H9 (cell line): ENCODE results near the gene CKM. TPM values are rescaled to one million over a fixed set of nuclear protein-coding genes. Genes with fewer than 3 reads are reported as not detected.

ENCODE experiments used
- DNase-seq: peaks from one replicate; pipeline ENCODE4 v3.0.0-alpha.2; 2017
- H2AFZ ChIP-seq: one replicate; pipeline ENCODE4 v1.6.1; 2013; ENCODE audit warnings: mild to moderate bottlenecking, low read length, control low read depth, moderate library complexity
- H2AK5ac ChIP-seq: 2 replicates; pipeline ENCODE4 v1.6.1; 2013; ENCODE audit warnings: low read length, control low read depth, mixed read lengths; ENCODE audit not compliant: insufficient read length
- H2BK120ac ChIP-seq: one replicate; pipeline ENCODE4 v1.6.1; 2013; ENCODE audit warnings: low read depth, mild to moderate bottlenecking, low read length, control low read depth, inconsistent platforms; ENCODE audit not compliant: poor library complexity, severe bottlenecking
- H2BK12ac ChIP-seq: 2 replicates; pipeline ENCODE4 v1.6.1; 2013; ENCODE audit warnings: low read length, control low read depth, mixed read lengths, low read depth; ENCODE audit not compliant: insufficient read length
- H2BK15ac ChIP-seq: 2 replicates; pipeline ENCODE4 v1.6.1; 2013; ENCODE audit warnings: low read depth, low read length, control low read depth
- H2BK20ac ChIP-seq: one replicate; pipeline ENCODE4 v1.6.1; 2013; ENCODE audit warnings: low read depth, mild to moderate bottlenecking, low read length, control low read depth, inconsistent platforms; ENCODE audit not compliant: poor library complexity, severe bottlenecking
- H2BK5ac ChIP-seq: 2 replicates; pipeline ENCODE4 v1.6.1; 2013; ENCODE audit warnings: low read length, control low read depth, mixed read lengths; ENCODE audit not compliant: insufficient read length
- H3K14ac ChIP-seq: 2 replicates; pipeline ENCODE4 v1.6.1; 2013; ENCODE audit warnings: low read length, control low read depth; ENCODE audit not compliant: insufficient read depth
- H3K18ac ChIP-seq: 2 replicates; pipeline ENCODE4 v1.6.1; 2013; ENCODE audit warnings: low read depth, mild to moderate bottlenecking, mixed read lengths, low read length, control low read depth; ENCODE audit not compliant: insufficient read length
- H3K23ac ChIP-seq: 2 replicates; pipeline ENCODE4 v1.6.1; 2013; ENCODE audit warnings: low read length, control low read depth, mixed read lengths, low read depth; ENCODE audit not compliant: insufficient read length
- H3K23me2 ChIP-seq: 2 replicates; pipeline ENCODE4 v1.6.1; 2013; ENCODE audit warnings: low read depth, mild to moderate bottlenecking, mixed read lengths, low read length, control low read depth; ENCODE audit not compliant: insufficient read length, poor library complexity, severe bottlenecking
- H3K27ac ChIP-seq: 2 replicates; pipeline ENCODE4 v1.5.1; 2013; ENCODE audit warnings: low read length, control low read depth, mixed read lengths, low read depth; ENCODE audit not compliant: insufficient read length
- H3K27me3 ChIP-seq: 2 replicates; pipeline ENCODE4 v1.6.1; 2013; ENCODE audit warnings: low read length, control low read depth, inconsistent platforms; ENCODE audit not compliant: insufficient read depth
- H3K4ac ChIP-seq: 2 replicates; pipeline ENCODE4 v1.6.1; 2013; ENCODE audit warnings: low read depth, mild to moderate bottlenecking, control low read depth, inconsistent platforms, low read length, moderate library complexity
- H3K4me1 ChIP-seq: 2 replicates; pipeline ENCODE4 v1.6.1; 2013; ENCODE audit warnings: low read length, control low read depth, inconsistent platforms; ENCODE audit not compliant: insufficient read depth
- H3K4me2 ChIP-seq: 2 replicates; pipeline ENCODE4 v1.6.1; 2013; ENCODE audit warnings: low read length, control low read depth, mixed read lengths; ENCODE audit not compliant: insufficient read length, insufficient read depth
- H3K56ac ChIP-seq: 2 replicates; pipeline ENCODE4 v1.6.1; 2013; ENCODE audit warnings: low read depth, mild to moderate bottlenecking, mixed read lengths, low read length, control low read depth; ENCODE audit not compliant: insufficient read length
- H3K79me1 ChIP-seq: 2 replicates; pipeline ENCODE4 v1.6.1; 2013; ENCODE audit warnings: low read depth, mild to moderate bottlenecking, moderate library complexity, low read length, control low read depth, inconsistent platforms; ENCODE audit not compliant: insufficient read depth, poor library complexity, severe bottlenecking
- H3K79me2 ChIP-seq: 2 replicates; pipeline ENCODE4 v1.6.1; 2013; ENCODE audit warnings: low read length, control low read depth, inconsistent platforms; ENCODE audit not compliant: insufficient read depth
- H3K9ac ChIP-seq: 2 replicates; pipeline ENCODE4 v1.6.1; 2013; ENCODE audit warnings: low read length, control low read depth, mixed read lengths; ENCODE audit not compliant: insufficient read length; ENCODE audit errors: extremely low read depth
- H3K9me3 ChIP-seq: one replicate; pipeline ENCODE4 v1.6.1; 2013; ENCODE audit warnings: low read depth, low read length, inconsistent platforms; ENCODE audit not compliant: control insufficient read depth
- H3T11ph ChIP-seq: one replicate; pipeline ENCODE4 v1.6.1; 2013; ENCODE audit warnings: mild to moderate bottlenecking, low read length, control low read depth, inconsistent platforms
- H4K20me1 ChIP-seq: one replicate; pipeline ENCODE4 v1.6.1; 2013; ENCODE audit not compliant: control insufficient read depth, insufficient read length, insufficient read depth
- H4K5ac ChIP-seq: 2 replicates; pipeline ENCODE4 v1.6.1; 2013; ENCODE audit warnings: low read depth, mild to moderate bottlenecking, mixed read lengths, low read length, control low read depth; ENCODE audit not compliant: insufficient read length
- H4K8ac ChIP-seq: replicated peaks from 2 replicates; pipeline ENCODE4 v1.6.1; 2013; ENCODE audit warnings: low read length, control low read depth, mixed read lengths, low read depth; ENCODE audit not compliant: insufficient read length
- H4K91ac ChIP-seq: 2 replicates; pipeline ENCODE4 v1.6.1; 2013; ENCODE audit warnings: low read depth, mild to moderate bottlenecking, moderate library complexity, mixed read lengths, low read length, control low read depth; ENCODE audit not compliant: insufficient read length
- H3K27ac Mint-ChIP-seq, 3 experiments: 2 replicates in 2 of 3; 3 replicates in 1 of 3; pipeline ENCODE4 v1.8.0; 2020 to 2021; ENCODE audit warnings: mixed read lengths in 3 of 3, mild to moderate bottlenecking in 1 of 3, moderate library complexity in 1 of 3
- H3K27me3 Mint-ChIP-seq: 2 replicates; pipeline ENCODE4 v1.8.0; 2021; ENCODE audit warnings: low read depth, mild to moderate bottlenecking, moderate library complexity, mixed read lengths
- H3K36me3 Mint-ChIP-seq, 3 experiments: 2 replicates in 2 of 3; 3 replicates in 1 of 3; pipeline ENCODE4 v1.8.0; 2020 to 2021; ENCODE audit warnings: low read depth in 3 of 3, mixed read lengths in 3 of 3; ENCODE audit not compliant: insufficient read depth in 1 of 3
- H3K4me1 Mint-ChIP-seq, 2 experiments: 2 replicates each; pipeline ENCODE4 v1.8.0; 2020; ENCODE audit warnings: mixed read lengths in 2 of 2
- H3K4me3 Mint-ChIP-seq, 2 experiments: 2 replicates in 1 of 2; 3 replicates in 1 of 2; pipeline ENCODE4 v1.8.0; 2020 to 2021; ENCODE audit warnings: mild to moderate bottlenecking in 2 of 2, mixed read lengths in 2 of 2, moderate library complexity in 1 of 2
- H3K9me3 Mint-ChIP-seq, 2 experiments: 2 replicates in 1 of 2; 3 replicates in 1 of 2; pipeline ENCODE4 v1.8.0; 2020; ENCODE audit warnings: mild to moderate bottlenecking in 2 of 2, mixed read lengths in 2 of 2, moderate library complexity in 1 of 2
- WGBS: extraction: QIAGEN DNeasy Blood & Tissue Kit; methylation state at CpG from one replicate; pipeline ENCODE4 v1.1.7; 2013; ENCODE audit warnings: missing lambda C conversion rate, low lambda C conversion rate, mixed read lengths; ENCODE audit not compliant: insufficient read length; ENCODE audit errors: extremely low coverage; 5-methylcytosine and 5-hydroxymethylcytosine counted together
- long read RNA-seq: library from polyadenylated mRNA; unstranded; transcript quantifications from one replicate; pipeline ENCODE4 v2.0.0, GENCODE V29; 2020
- total RNA-seq: library from RNA; stranded (reverse); gene quantifications from 2 replicates; pipeline ENCODE4 v1.2.1, GENCODE V29; 2021
- TF ChIP-seq, protein P1 (sequence below): fragments of 200-600 bp; sonication (generic); conservative IDR thresholded peaks from 3 replicates; pipeline ENCODE4 v1.8.0; 2021; ENCODE audit warnings: antibody characterized with exemption, mild to moderate bottlenecking

The CKM gene
- total RNA-seq, result 0.13 TPM in 1 of 2 replicates, not detected in the other
- long read RNA-seq, result 0 reads

DNA sequence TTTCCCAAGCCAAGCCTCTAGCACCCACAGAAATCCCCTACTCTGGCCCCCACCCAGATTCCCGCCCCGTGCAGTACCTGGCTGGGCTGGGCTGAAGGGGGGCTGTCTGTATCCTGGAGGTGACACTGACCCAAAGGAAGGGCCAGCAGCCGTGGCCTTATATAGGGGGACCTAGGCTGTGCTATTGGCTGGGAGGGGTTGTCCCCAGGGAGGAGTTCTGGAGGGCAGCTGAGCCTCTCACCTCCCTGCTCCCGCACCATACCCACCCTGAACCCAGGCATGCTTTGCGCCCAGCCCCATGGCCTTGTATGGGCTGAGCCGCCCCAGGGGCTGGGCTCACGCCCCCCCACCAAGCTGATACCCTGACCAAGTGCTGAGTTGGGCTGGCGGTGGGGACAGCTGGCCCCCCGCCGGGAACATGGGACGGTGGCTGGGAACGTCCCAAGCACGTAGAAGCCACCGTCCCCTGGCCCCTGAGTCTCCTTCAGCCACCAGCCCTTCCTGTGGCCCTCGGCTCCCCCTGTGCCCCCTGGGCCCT lies at the start of gene CKM:
TSS of gene CKM (minus strand) at position 132 of the 538 bp plus-strand sequence. CDS start 3,162 bp downstream, outside the sequence.
- H2BK15ac ChIP-seq, result no peak within 1 kb of the TSS
- H3K14ac ChIP-seq, result peak within 1 kb of the TSS; percentile 1; the same call in 1 of the 2 replicates
- Mint-ChIP-seq H3K4me3 (peak within 1 kb of the TSS; percentile 39 to 63), H3K9me3 (no peaks in the 10 kb centered on the region; a peak in 1 of 5 replicates), H3K27ac (peak within 1 kb of the TSS in 1 of 3 experiments; percentile 80; a peak in 1 of 7 replicates), H3K27me3 (peaks cover 49% of the 10 kb centered on the region), H3K4me1 (peaks cover 15 to 28% of the 10 kb centered on the region in 2 experiments), H3K36me3 (no peaks in the 10 kb centered on the region)
- no peaks in the 10 kb centered on the region for H3K79me2 ChIP-seq
- no peaks in the 10 kb centered on the region for H3K23me2 ChIP-seq
- H3K9ac ChIP-seq, result no peak within 1 kb of the TSS
- H2BK20ac ChIP-seq, result no peak within 1 kb of the TSS
- H2BK12ac ChIP-seq, result no peak within 1 kb of the TSS
- no peaks in the 10 kb centered on the region for H3K9me3 ChIP-seq
- no peaks in the 10 kb centered on the region for H3K27me3 ChIP-seq
- H3K4me2 ChIP-seq, result peak within 1 kb of the TSS; percentile 72
- H4K5ac ChIP-seq, result no peak within 1 kb of the TSS
- H3K56ac ChIP-seq, result no peak within 1 kb of the TSS
- no peaks in the 10 kb centered on the region for H3K4me1 ChIP-seq
- no peak within 1 kb of the TSS for H3K27ac ChIP-seq
- no peak within 1 kb of the TSS for H2BK120ac ChIP-seq
- WGBS, result no CpG with 5 or more reads among the region's 15 CpGs
- no peak within 1 kb of the TSS for H3K4ac ChIP-seq
- no peak within 1 kb of the TSS for H2AFZ ChIP-seq
- no peak within 1 kb of the TSS for H4K8ac ChIP-seq
- H2BK5ac ChIP-seq, result no peak within 1 kb of the TSS
- H3K23ac ChIP-seq, result no peak within 1 kb of the TSS
- no peak within 1 kb of the TSS for H2AK5ac ChIP-seq
- H3K79me1 ChIP-seq, result no peaks in the 10 kb centered on the region
- H4K20me1 ChIP-seq, result no peaks in the 10 kb centered on the region
- no peak within 1 kb of the TSS for H4K91ac ChIP-seq
- H3K18ac ChIP-seq, result peak within 1 kb of the TSS; percentile 13
- TF ChIP-seq, protein P1, sequence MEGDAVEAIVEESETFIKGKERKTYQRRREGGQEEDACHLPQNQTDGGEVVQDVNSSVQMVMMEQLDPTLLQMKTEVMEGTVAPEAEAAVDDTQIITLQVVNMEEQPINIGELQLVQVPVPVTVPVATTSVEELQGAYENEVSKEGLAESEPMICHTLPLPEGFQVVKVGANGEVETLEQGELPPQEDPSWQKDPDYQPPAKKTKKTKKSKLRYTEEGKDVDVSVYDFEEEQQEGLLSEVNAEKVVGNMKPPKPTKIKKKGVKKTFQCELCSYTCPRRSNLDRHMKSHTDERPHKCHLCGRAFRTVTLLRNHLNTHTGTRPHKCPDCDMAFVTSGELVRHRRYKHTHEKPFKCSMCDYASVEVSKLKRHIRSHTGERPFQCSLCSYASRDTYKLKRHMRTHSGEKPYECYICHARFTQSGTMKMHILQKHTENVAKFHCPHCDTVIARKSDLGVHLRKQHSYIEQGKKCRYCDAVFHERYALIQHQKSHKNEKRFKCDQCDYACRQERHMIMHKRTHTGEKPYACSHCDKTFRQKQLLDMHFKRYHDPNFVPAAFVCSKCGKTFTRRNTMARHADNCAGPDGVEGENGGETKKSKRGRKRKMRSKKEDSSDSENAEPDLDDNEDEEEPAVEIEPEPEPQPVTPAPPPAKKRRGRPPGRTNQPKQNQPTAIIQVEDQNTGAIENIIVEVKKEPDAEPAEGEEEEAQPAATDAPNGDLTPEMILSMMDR, result no peak
- DNase-seq, result no peak
- H3T11ph ChIP-seq, result no peak within 1 kb of the TSS
